ENCODE results near the gene SEMA3D.

The SEMA3D gene

GRCh38 chr7:84946549-84946948 lies 240.3 kb downstream of the SEMA3D start:
- no peaks in the 10 kb centered on the region for H3K36me3 ChIP-seq (ENCODE audit: control insufficient read depth, insufficient read depth, low read length, severe bottlenecking)
- no peaks in the 10 kb centered on the region for H3K27me3 ChIP-seq (replicated peaks; ENCODE audit: control insufficient read depth, insufficient read depth, low read length)
- no peak for DNase-seq (ENCODE audit: low read depth)
- H3K9me3 ChIP-seq (ENCODE audit: control insufficient read depth, low read length) = no peaks in the 10 kb centered on the region
- no peak overlapping the region for H3K9ac ChIP-seq (ENCODE audit: low read length)
- no peak overlapping the region for H3K4me3 ChIP-seq (ENCODE audit: low read length)
- no peaks in the 10 kb centered on the region for H3K4me1 ChIP-seq (ENCODE audit: control insufficient read depth, insufficient read depth, low read length)
